HEK293 (cell line): ENCODE data around the gene RAB3GAP2.
A peak's percentile ranks its signal among the peaks of the same experiment; 100 is the strongest.

Source experiments
- CTCF ChIA-PET: fragments of 350-600 bp; formaldehyde crosslinking; extraction: SDS; loops from one replicate; lab custom pipeline; 2021; ENCODE audit warnings: antibody characterized with exemption; lab: Yijun Ruan, JAX
- POLR2A ChIA-PET: fragments of 300-600 bp; formaldehyde crosslinking; extraction: SDS; loops from one replicate; lab custom pipeline; 2020; ENCODE audit warnings: antibody characterized with exemption, inconsistent platforms; lab: Yijun Ruan, JAX
- H3K27ac ChIP-seq: fragments of 200-500 bp; sonication (Bioruptor generic); 2 replicates; pipeline ENCODE4 v1.5.1; 2014; ENCODE audit warnings: low read depth, low read length, control low read depth, inconsistent platforms; ENCODE audit errors: extremely low read depth
- H3K36me3 ChIP-seq, 2 experiments: fragments of 200-500 bp in 1 of 2; sonication (Bioruptor generic) in 1 of 2; 1 replicate in 1 of 2; 2 replicates in 1 of 2; pipeline ENCODE4 v1.5.1; 2014 to 2017; ENCODE audit warnings: inconsistent platforms in 2 of 2, low read length in 2 of 2; ENCODE audit not compliant: control insufficient read depth in 2 of 2, insufficient read depth in 1 of 2
- H3K4me1 ChIP-seq: fragments of 200-500 bp; sonication (Bioruptor generic); 2 replicates; pipeline ENCODE4 v1.5.1; 2014; ENCODE audit warnings: mild to moderate bottlenecking, low read length, inconsistent platforms; ENCODE audit not compliant: control insufficient read depth, insufficient read depth
- H3K4me3 ChIP-seq: 2 replicates; pipeline ENCODE4 v1.5.1; 2011; ENCODE audit warnings: low read depth, mild to moderate bottlenecking, control low read depth, low read length, moderate library complexity
- H3K9me3 ChIP-seq: fragments of 200-500 bp; sonication (Bioruptor generic); 2 replicates; pipeline ENCODE4 v1.5.1; 2014; ENCODE audit warnings: low read depth, low read length, inconsistent platforms; ENCODE audit not compliant: control insufficient read depth, insufficient read depth
- EGR2 ChIP-seq: fragments of 450-650 bp; formaldehyde crosslinking; IDR thresholded peaks from 2 replicates; pipeline ENCODE4 v1.5.1; 2016; ENCODE audit warnings: low read depth, missing biosample characterization, missing genetic modification characterization
- FEZF1 ChIP-seq: fragments of 450-650 bp; formaldehyde crosslinking; IDR thresholded peaks from 2 replicates; pipeline ENCODE4 v1.5.1; 2016; ENCODE audit warnings: missing biosample characterization, missing genetic modification characterization
- GFI1B ChIP-seq: fragments of 450-650 bp; formaldehyde crosslinking; IDR thresholded peaks from 2 replicates; pipeline ENCODE4 v1.5.1; 2016; ENCODE audit warnings: missing biosample characterization, missing genetic modification characterization
- KLF1 ChIP-seq: fragments of 450-650 bp; formaldehyde crosslinking; IDR thresholded peaks from 2 replicates; pipeline ENCODE4 v1.5.1; 2016; ENCODE audit warnings: missing biosample characterization, missing genetic modification characterization
- OVOL3 ChIP-seq: fragments of 450-650 bp; formaldehyde crosslinking; IDR thresholded peaks from 2 replicates; pipeline ENCODE4 v1.5.1; 2016; ENCODE audit warnings: missing biosample characterization, missing genetic modification characterization
- RBAK ChIP-seq: fragments of 450-650 bp; formaldehyde crosslinking; IDR thresholded peaks from 2 replicates; pipeline ENCODE4 v1.5.1; 2016; ENCODE audit warnings: missing biosample characterization, missing genetic modification characterization
- SP3 ChIP-seq: fragments of 450-650 bp; formaldehyde crosslinking; IDR thresholded peaks from 2 replicates; pipeline ENCODE4 v1.5.1; 2016; ENCODE audit warnings: missing biosample characterization, missing genetic modification characterization
- ZBTB8A ChIP-seq: fragments of 450-650 bp; formaldehyde crosslinking; IDR thresholded peaks from 2 replicates; pipeline ENCODE4 v1.5.1; 2016; ENCODE audit warnings: missing biosample characterization, missing genetic modification characterization
- ZEB2 ChIP-seq: fragments of 450-650 bp; formaldehyde crosslinking; IDR thresholded peaks from 2 replicates; pipeline ENCODE4 v1.5.1; 2016; ENCODE audit warnings: missing biosample characterization, missing genetic modification characterization
- ZNF121 ChIP-seq: fragments of 450-650 bp; formaldehyde crosslinking; IDR thresholded peaks from 2 replicates; pipeline ENCODE4 v1.5.1; 2016; ENCODE audit warnings: missing biosample characterization, missing genetic modification characterization
- ZNF132 ChIP-seq: fragments of 450-650 bp; formaldehyde crosslinking; IDR thresholded peaks from 2 replicates; pipeline ENCODE4 v1.5.1; 2017; ENCODE audit warnings: missing biosample characterization, missing genetic modification characterization, borderline replicate concordance
- ZNF133 ChIP-seq: fragments of 450-650 bp; formaldehyde crosslinking; IDR thresholded peaks from 2 replicates; pipeline ENCODE4 v1.5.1; 2016; ENCODE audit warnings: missing biosample characterization, missing genetic modification characterization
- ZNF155 ChIP-seq: fragments of 450-650 bp; formaldehyde crosslinking; IDR thresholded peaks from 2 replicates; pipeline ENCODE4 v1.5.1; 2016; ENCODE audit warnings: missing biosample characterization, missing genetic modification characterization
- ZNF2 ChIP-seq: fragments of 450-650 bp; formaldehyde crosslinking; IDR thresholded peaks from 2 replicates; pipeline ENCODE4 v1.5.1; 2016; ENCODE audit warnings: missing biosample characterization, missing genetic modification characterization
- ZNF214 ChIP-seq: fragments of 450-650 bp; formaldehyde crosslinking; IDR thresholded peaks from 2 replicates; pipeline ENCODE4 v1.5.1; 2017; ENCODE audit warnings: missing biosample characterization, mild to moderate bottlenecking, missing genetic modification characterization, borderline replicate concordance
- ZNF223 ChIP-seq: fragments of 450-650 bp; formaldehyde crosslinking; IDR thresholded peaks from 2 replicates; pipeline ENCODE4 v1.5.1; 2016; ENCODE audit warnings: missing biosample characterization, missing genetic modification characterization
- ZNF239 ChIP-seq: fragments of 450-650 bp; formaldehyde crosslinking; IDR thresholded peaks from 2 replicates; pipeline ENCODE4 v1.5.1; 2016; ENCODE audit warnings: missing biosample characterization, missing genetic modification characterization
- ZNF24 ChIP-seq: fragments of 450-650 bp; formaldehyde crosslinking; IDR thresholded peaks from 2 replicates; pipeline ENCODE4 v1.5.1; 2016; ENCODE audit warnings: missing biosample characterization, missing genetic modification characterization
- ZNF302 ChIP-seq: fragments of 450-650 bp; formaldehyde crosslinking; IDR thresholded peaks from 2 replicates; pipeline ENCODE4 v1.5.1; 2016; ENCODE audit warnings: missing biosample characterization, missing genetic modification characterization, low read depth
- ZNF324 ChIP-seq: fragments of 450-650 bp; formaldehyde crosslinking; IDR thresholded peaks from 2 replicates; pipeline ENCODE4 v1.5.1; 2016; ENCODE audit warnings: missing biosample characterization, missing genetic modification characterization
- ZNF37A ChIP-seq: fragments of 450-650 bp; IDR thresholded peaks from 2 replicates; pipeline ENCODE4 v1.5.1; 2018; ENCODE audit warnings: missing biosample characterization, missing genetic modification characterization
- ZNF416 ChIP-seq: fragments of 450-650 bp; formaldehyde crosslinking; IDR thresholded peaks from 2 replicates; pipeline ENCODE4 v1.5.1; 2016; ENCODE audit warnings: missing biosample characterization, missing genetic modification characterization
- ZNF514 ChIP-seq: fragments of 450-650 bp; formaldehyde crosslinking; IDR thresholded peaks from 2 replicates; pipeline ENCODE4 v1.5.1; 2016; ENCODE audit warnings: missing biosample characterization, missing genetic modification characterization
- ZNF544 ChIP-seq: fragments of 450-650 bp; formaldehyde crosslinking; IDR thresholded peaks from 2 replicates; pipeline ENCODE4 v1.5.0; 2017; ENCODE audit warnings: missing biosample characterization, missing genetic modification characterization
- ZNF548 ChIP-seq: fragments of 450-650 bp; formaldehyde crosslinking; IDR thresholded peaks from 2 replicates; pipeline ENCODE4 v1.5.1; 2016; ENCODE audit warnings: missing biosample characterization, missing genetic modification characterization
- ZNF549 ChIP-seq: fragments of 450-650 bp; IDR thresholded peaks from 2 replicates; pipeline ENCODE4 v1.5.1; 2018; ENCODE audit warnings: missing biosample characterization, missing genetic modification characterization, mild to moderate bottlenecking, inconsistent platforms, moderate library complexity
- ZNF626 ChIP-seq: fragments of 450-650 bp; sonication (Bioruptor Pico); formaldehyde crosslinking; IDR thresholded peaks from 2 replicates; pipeline ENCODE4 v1.5.1; 2018; ENCODE audit warnings: missing biosample characterization, missing genetic modification characterization, inconsistent platforms
- ZNF629 ChIP-seq: fragments of 450-650 bp; formaldehyde crosslinking; IDR thresholded peaks from 2 replicates; pipeline ENCODE4 v1.5.1; 2017; ENCODE audit warnings: missing biosample characterization, missing genetic modification characterization
- ZNF664 ChIP-seq: fragments of 450-650 bp; formaldehyde crosslinking; IDR thresholded peaks from 2 replicates; pipeline ENCODE4 v1.5.1; 2016; ENCODE audit warnings: missing biosample characterization, missing genetic modification characterization
- TF ChIP-seq, protein P1 (sequence below): fragments of 450-650 bp; IDR thresholded peaks from 2 replicates; pipeline ENCODE4 v1.5.1; 2018; ENCODE audit warnings: missing biosample characterization, mild to moderate bottlenecking, missing genetic modification characterization
- TF ChIP-seq, protein P2 (sequence below): fragments of 450-650 bp; formaldehyde crosslinking; IDR thresholded peaks from 2 replicates; pipeline ENCODE4 v1.5.1; 2017; ENCODE audit warnings: missing biosample characterization, mild to moderate bottlenecking, missing genetic modification characterization, moderate library complexity
- TF ChIP-seq, protein P3 (sequence below): fragments of 450-650 bp; IDR thresholded peaks from 2 replicates; pipeline ENCODE4 v1.5.1; 2018; ENCODE audit warnings: missing biosample characterization, missing genetic modification characterization
- TF ChIP-seq, protein P4 (sequence below): fragments of 450-650 bp; formaldehyde crosslinking; IDR thresholded peaks from 2 replicates; pipeline ENCODE4 v1.5.1; 2016; ENCODE audit warnings: missing biosample characterization, missing genetic modification characterization, low read depth
- TF ChIP-seq, protein P5 (sequence below): fragments of 450-650 bp; formaldehyde crosslinking; optimal IDR thresholded peaks from 2 replicates; pipeline ENCODE3; 2016; ENCODE audit warnings: missing biosample characterization, mild to moderate bottlenecking, missing genetic modification characterization

RAB3GAP2 gene

DNA sequence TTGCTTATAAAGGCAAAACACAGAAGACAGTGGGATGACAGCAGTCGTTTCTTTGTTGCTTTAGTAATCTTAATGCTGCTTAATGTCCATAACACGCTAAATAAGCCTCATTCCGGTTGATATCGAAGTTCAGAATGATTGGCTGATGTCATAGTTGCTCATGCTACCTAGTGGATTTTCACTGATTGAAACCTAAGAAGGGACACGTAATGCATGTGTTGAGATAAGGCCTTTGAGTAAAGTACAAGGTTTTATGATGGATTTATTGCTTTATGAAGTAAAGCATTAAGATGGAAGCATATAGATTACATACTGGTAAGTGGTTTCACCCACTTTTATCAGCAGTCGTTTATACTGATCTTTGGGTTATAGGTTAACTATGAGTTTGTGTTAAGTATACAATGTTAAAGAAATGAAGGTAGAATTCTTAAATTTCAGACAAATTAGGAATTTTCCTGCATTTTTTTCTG is 153.2 kb downstream of the RAB3GAP2 start:
- ChIA-PET CTCF (no interaction called here), POLR2A (no interaction called here)
- Histone ChIP-seq H3K9me3 (no peaks in the 10 kb centered on the region), H3K36me3 (peaks cover 27% of the 10 kb centered on the region in 2 experiments), H3K27ac (no peak overlapping the region), H3K4me1 (no peaks in the 10 kb centered on the region), H3K4me3 (no peak overlapping the region)
- TF ChIP-seq EGR2 (tag by site-specific recombination): no peak
- TF ChIP-seq ZNF626: no peak
- TF ChIP-seq ZNF548 (tag by site-specific recombination): no peak
- TF ChIP-seq ZNF132 (tag by site-specific recombination): no peak
- TF ChIP-seq ZNF544 (tag by site-specific recombination): no peak
- TF ChIP-seq, protein P1, sequence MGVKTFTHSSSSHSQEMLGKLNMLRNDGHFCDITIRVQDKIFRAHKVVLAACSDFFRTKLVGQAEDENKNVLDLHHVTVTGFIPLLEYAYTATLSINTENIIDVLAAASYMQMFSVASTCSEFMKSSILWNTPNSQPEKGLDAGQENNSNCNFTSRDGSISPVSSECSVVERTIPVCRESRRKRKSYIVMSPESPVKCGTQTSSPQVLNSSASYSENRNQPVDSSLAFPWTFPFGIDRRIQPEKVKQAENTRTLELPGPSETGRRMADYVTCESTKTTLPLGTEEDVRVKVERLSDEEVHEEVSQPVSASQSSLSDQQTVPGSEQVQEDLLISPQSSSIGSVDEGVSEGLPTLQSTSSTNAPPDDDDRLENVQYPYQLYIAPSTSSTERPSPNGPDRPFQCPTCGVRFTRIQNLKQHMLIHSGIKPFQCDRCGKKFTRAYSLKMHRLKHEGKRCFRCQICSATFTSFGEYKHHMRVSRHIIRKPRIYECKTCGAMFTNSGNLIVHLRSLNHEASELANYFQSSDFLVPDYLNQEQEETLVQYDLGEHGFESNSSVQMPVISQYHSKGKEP (tag by site-specific recombination): peak; percentile 88
- TF ChIP-seq ZNF514 (tag by site-specific recombination): no peak
- 0 out of 2 replicates have a peak, but pooled peaks have one; percentile 51 for TF ChIP-seq ZNF302 (tag by site-specific recombination)
- peak; percentile 99 for TF ChIP-seq ZEB2 (tag by site-specific recombination)
- TF ChIP-seq ZNF133 (tag by site-specific recombination): no peak
- TF ChIP-seq, protein P2, sequence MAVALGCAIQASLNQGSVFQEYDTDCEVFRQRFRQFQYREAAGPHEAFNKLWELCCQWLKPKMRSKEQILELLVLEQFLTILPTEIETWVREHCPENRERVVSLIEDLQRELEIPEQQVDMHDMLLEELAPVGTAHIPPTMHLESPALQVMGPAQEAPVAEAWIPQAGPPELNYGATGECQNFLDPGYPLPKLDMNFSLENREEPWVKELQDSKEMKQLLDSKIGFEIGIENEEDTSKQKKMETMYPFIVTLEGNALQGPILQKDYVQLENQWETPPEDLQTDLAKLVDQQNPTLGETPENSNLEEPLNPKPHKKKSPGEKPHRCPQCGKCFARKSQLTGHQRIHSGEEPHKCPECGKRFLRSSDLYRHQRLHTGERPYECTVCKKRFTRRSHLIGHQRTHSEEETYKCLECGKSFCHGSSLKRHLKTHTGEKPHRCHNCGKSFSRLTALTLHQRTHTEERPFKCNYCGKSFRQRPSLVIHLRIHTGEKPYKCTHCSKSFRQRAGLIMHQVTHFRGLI (tag by site-specific recombination): no peak
- no peak for TF ChIP-seq ZNF416
- TF ChIP-seq ZBTB8A (tag by site-specific recombination): peak; percentile 66
- peak; percentile 64; the same call in 1 of the 2 replicates for TF ChIP-seq ZNF239 (tag by site-specific recombination)
- TF ChIP-seq ZNF664 (tag by site-specific recombination): no peak
- no peak for TF ChIP-seq ZNF223 (tag by site-specific recombination)
- TF ChIP-seq ZNF549 (tag by site-specific recombination): no peak
- TF ChIP-seq RBAK (tag by site-specific recombination): no peak
- no peak for TF ChIP-seq ZNF214
- TF ChIP-seq GFI1B (tag by site-specific recombination): peak; percentile 100
- peak; percentile 93 for TF ChIP-seq ZNF2
- TF ChIP-seq, protein P3, sequence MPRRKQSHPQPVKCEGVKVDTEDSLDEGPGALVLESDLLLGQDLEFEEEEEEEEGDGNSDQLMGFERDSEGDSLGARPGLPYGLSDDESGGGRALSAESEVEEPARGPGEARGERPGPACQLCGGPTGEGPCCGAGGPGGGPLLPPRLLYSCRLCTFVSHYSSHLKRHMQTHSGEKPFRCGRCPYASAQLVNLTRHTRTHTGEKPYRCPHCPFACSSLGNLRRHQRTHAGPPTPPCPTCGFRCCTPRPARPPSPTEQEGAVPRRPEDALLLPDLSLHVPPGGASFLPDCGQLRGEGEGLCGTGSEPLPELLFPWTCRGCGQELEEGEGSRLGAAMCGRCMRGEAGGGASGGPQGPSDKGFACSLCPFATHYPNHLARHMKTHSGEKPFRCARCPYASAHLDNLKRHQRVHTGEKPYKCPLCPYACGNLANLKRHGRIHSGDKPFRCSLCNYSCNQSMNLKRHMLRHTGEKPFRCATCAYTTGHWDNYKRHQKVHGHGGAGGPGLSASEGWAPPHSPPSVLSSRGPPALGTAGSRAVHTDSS (tag by site-specific recombination): peak; percentile 34; the same call in 1 of the 2 replicates
- TF ChIP-seq, protein P4, sequence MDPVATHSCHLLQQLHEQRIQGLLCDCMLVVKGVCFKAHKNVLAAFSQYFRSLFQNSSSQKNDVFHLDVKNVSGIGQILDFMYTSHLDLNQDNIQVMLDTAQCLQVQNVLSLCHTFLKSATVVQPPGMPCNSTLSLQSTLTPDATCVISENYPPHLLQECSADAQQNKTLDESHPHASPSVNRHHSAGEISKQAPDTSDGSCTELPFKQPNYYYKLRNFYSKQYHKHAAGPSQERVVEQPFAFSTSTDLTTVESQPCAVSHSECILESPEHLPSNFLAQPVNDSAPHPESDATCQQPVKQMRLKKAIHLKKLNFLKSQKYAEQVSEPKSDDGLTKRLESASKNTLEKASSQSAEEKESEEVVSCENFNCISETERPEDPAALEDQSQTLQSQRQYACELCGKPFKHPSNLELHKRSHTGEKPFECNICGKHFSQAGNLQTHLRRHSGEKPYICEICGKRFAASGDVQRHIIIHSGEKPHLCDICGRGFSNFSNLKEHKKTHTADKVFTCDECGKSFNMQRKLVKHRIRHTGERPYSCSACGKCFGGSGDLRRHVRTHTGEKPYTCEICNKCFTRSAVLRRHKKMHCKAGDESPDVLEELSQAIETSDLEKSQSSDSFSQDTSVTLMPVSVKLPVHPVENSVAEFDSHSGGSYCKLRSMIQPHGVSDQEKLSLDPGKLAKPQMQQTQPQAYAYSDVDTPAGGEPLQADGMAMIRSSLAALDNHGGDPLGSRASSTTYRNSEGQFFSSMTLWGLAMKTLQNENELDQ (tag by site-specific recombination): no peak
- TF ChIP-seq ZNF324 (tag by site-specific recombination): peak; percentile 86
- TF ChIP-seq FEZF1 (tag by site-specific recombination): peak; percentile 98
- TF ChIP-seq, protein P5, sequence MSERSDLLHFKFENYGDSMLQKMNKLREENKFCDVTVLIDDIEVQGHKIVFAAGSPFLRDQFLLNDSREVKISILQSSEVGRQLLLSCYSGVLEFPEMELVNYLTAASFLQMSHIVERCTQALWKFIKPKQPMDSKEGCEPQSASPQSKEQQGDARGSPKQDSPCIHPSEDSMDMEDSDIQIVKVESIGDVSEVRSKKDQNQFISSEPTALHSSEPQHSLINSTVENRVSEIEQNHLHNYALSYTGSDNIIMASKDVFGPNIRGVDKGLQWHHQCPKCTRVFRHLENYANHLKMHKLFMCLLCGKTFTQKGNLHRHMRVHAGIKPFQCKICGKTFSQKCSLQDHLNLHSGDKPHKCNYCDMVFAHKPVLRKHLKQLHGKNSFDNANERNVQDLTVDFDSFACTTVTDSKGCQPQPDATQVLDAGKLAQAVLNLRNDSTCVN (tag by site-specific recombination): no peak
- TF ChIP-seq ZNF155 (tag by site-specific recombination): no peak
- peak; percentile 56 for TF ChIP-seq SP3 (tag by site-specific recombination)
- no peak for TF ChIP-seq ZNF37A (tag by site-specific recombination)
- TF ChIP-seq ZNF121 (tag by site-specific recombination): no peak
- TF ChIP-seq ZNF24 (tag by site-specific recombination): peak; percentile 99
- peak; percentile 69 for TF ChIP-seq KLF1
- peak; percentile 99 for TF ChIP-seq ZNF629 (tag by site-specific recombination)
- TF ChIP-seq OVOL3 (tag by site-specific recombination): peak; percentile 96
